Neural crest cell (in vitro differentiated cells): ENCODE measurements around the gene ATP6V0E2. TPM values are rescaled to one million over a fixed set of nuclear protein-coding genes. Genes with fewer than 3 reads are reported as not detected.
"Not testable (repeated sequence)": the region's sequence is repeated elsewhere in the genome, so short reads cannot be mapped to it uniquely, and the experiment has no call there.

Experiments used
- DNase-seq: peaks from one replicate; pipeline ENCODE4 v3.0.0; 2021; ENCODE audit warnings: low read depth, mixed read lengths, low spot score
- H3K27ac Mint-ChIP-seq: one replicate; pipeline ENCODE4 v1.8.0; 2021; ENCODE audit warnings: mild to moderate bottlenecking, mixed read lengths; ENCODE audit not compliant: unreplicated experiment
- H3K27me3 Mint-ChIP-seq: 2 replicates; pipeline ENCODE4 v1.8.0; 2021; ENCODE audit warnings: low read depth, mild to moderate bottlenecking, mixed read lengths
- H3K36me3 Mint-ChIP-seq: 2 replicates; pipeline ENCODE4 v1.8.0; 2021; ENCODE audit warnings: low read depth, mild to moderate bottlenecking, mixed read lengths
- H3K4me1 Mint-ChIP-seq: 2 replicates; pipeline ENCODE4 v1.8.0; 2021; ENCODE audit warnings: mixed read lengths
- H3K4me3 Mint-ChIP-seq: one replicate; pipeline ENCODE4 v1.8.0; 2021; ENCODE audit warnings: mild to moderate bottlenecking, mixed read lengths
- H3K9me3 Mint-ChIP-seq: 2 replicates; pipeline ENCODE4 v1.8.0; 2021; ENCODE audit warnings: mixed read lengths
- total RNA-seq: library from RNA; stranded (reverse); gene quantifications from 2 replicates; pipeline ENCODE4 v1.2.1, GENCODE V29; 2021
- TF ChIP-seq, protein P1 (sequence below): fragments of 200-600 bp; sonication (generic); conservative IDR thresholded peaks from 2 replicates; pipeline ENCODE4 v1.5.0; 2021; ENCODE audit warnings: antibody characterized with exemption, mild to moderate bottlenecking

Gene ATP6V0E2
- total RNA-seq, 1 donor from 2014 or later, result 87.4 TPM

DNA sequence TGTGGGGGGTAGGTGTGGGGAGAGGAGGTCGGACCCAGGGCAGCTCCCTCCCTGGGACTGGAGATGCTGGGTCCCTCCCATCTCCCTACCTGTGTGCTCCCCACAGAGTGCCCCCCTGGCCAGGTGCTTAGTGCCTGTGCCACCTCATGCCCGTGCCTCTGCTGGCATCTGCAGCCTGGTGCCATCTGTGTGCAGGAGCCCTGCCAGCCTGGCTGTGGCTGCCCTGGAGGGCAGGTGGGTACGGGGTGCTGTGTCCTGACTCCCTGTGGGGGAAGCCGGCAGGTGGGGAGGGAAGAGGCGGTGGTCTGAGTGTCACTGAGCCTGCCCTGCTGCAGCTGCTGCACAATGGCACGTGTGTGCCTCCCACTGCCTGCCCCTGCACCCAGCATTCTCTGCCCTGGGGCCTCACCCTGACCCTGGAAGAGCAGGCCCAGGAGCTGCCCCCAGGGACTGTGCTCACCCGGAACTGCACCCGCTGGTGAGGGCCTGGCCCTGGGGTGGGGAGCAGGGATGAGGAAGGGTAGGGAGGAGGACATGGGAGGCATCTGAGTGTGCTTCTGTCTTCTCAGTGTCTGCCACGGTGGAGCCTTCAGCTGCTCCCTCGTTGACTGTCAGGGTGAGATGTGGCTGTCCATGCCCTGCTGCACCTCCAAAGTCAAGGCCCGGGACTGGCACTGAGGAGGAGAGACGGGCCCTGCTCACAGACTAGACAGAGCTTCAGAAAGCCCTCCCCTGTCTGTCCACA is 47.3 kb upstream of the ATP6V0E2 start:
- H3K27me3 Mint-ChIP-seq, result peaks cover 8% of the 10 kb centered on the region
- H3K4me1 Mint-ChIP-seq, result no peaks in the 10 kb centered on the region
- no peaks in the 10 kb centered on the region for H3K36me3 Mint-ChIP-seq
- DNase-seq, result no peak
- no peak overlapping the region for H3K4me3 Mint-ChIP-seq
- H3K27ac Mint-ChIP-seq, result no peak overlapping the region
- TF ChIP-seq, protein P1, sequence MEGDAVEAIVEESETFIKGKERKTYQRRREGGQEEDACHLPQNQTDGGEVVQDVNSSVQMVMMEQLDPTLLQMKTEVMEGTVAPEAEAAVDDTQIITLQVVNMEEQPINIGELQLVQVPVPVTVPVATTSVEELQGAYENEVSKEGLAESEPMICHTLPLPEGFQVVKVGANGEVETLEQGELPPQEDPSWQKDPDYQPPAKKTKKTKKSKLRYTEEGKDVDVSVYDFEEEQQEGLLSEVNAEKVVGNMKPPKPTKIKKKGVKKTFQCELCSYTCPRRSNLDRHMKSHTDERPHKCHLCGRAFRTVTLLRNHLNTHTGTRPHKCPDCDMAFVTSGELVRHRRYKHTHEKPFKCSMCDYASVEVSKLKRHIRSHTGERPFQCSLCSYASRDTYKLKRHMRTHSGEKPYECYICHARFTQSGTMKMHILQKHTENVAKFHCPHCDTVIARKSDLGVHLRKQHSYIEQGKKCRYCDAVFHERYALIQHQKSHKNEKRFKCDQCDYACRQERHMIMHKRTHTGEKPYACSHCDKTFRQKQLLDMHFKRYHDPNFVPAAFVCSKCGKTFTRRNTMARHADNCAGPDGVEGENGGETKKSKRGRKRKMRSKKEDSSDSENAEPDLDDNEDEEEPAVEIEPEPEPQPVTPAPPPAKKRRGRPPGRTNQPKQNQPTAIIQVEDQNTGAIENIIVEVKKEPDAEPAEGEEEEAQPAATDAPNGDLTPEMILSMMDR, result no peak
- H3K9me3 Mint-ChIP-seq, result no peaks in the 10 kb centered on the region

DNA sequence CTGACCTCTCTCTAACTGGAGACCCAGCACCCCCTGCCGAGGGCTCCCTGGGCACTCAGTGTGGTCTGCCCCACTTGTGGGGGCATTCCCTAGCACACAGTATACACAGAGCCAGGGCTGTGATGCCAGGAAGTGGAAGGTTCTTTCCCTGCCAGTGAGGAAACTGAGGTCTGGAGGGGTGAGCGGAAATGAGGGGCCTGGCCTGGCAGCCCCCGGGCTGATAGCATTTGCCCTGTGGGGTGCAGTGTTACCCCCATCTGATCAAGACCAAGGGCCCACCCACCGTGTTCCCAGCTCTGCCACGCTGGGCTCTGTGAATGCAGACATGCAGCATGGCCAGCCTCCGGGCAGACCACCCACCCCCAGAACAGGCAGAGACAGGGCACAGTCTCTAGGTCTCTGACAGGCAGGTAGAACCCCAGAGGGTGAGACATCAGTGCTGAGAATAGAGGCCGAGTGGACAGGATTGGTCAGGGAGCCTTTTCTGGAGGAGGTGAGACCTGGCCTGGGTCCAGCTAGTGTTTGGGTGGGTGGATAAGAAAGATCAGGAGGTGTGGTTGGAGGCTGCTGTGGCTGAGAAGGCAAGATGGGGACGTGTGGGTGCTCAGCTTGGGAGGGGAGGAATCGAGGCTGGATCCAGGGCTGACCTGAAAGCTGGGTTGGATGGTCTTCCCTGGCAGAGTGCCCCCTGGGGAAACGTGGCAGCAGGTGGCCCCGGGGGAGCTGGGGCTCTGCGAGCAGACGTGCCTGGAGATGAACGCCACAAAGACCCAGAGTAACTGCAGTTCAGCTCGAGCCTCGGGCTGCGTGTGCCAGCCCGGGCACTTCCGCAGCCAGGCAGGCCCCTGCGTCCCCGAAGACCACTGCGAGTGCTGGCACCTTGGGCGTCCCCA is 46.4 kb upstream of the ATP6V0E2 start:
- Mint-ChIP-seq H3K9me3 (no peaks in the 10 kb centered on the region), H3K36me3 (no peaks in the 10 kb centered on the region), H3K27ac (no peak overlapping the region), H3K4me3 (no peak overlapping the region), H3K27me3 (peaks cover 15% of the 10 kb centered on the region), H3K4me1 (no peaks in the 10 kb centered on the region)
- TF ChIP-seq, protein P1, result no peak
- DNase-seq, result no peak

DNA sequence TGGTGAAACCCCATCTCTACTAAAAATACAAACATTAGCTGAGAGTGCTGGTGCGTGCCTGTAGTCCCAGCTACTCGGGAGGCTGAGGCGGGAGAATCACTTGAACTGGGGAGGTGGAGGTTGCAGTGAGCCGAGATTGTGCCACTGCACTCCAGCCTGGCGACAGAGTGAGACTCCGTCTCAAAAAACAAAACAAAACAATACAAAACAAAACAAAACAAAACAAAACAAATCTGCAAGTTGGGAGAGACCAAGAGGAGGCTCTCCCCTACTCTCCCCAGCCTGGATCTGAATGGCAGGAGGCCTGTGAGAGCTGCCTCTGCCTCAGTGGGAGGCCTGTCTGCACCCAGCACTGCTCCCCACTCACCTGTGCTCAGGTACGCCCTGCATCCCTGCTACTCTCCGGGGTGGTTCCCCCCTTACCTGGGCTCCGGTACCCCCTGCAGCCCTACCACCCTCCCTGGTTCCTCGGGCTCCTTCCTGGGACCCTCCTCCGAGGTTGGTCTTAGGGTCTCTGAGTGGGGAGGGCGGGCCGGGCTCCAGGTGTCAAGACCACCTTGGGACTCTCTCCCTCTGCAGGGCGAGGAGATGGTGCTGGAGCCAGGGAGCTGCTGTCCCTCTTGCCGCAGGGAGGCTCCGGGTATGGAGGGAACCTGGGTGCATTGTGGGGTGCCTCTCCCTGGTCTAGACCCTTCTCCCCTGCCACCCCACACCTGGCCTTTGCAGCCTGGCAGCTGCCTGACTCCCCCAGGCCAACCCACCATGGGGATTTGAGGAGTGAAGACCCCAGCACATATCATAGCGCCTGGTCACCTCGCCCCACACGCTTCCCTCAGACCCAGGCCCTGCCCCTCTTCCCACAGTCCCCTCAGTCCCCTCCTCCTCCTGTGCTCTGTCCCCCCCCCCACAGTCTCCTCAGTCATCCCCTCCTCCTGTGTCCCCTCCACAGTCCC is 45.1 kb upstream of the ATP6V0E2 start:
- DNase-seq, result no peak
- H3K27ac Mint-ChIP-seq, result no peak overlapping the region
- H3K36me3 Mint-ChIP-seq, result no peaks in the 10 kb centered on the region
- peaks cover 28% of the 10 kb centered on the region for H3K27me3 Mint-ChIP-seq
- H3K4me3 Mint-ChIP-seq, result no peak overlapping the region
- no peaks in the 10 kb centered on the region for H3K4me1 Mint-ChIP-seq
- TF ChIP-seq, protein P1, result no peak
- no peaks in the 10 kb centered on the region for H3K9me3 Mint-ChIP-seq

DNA sequence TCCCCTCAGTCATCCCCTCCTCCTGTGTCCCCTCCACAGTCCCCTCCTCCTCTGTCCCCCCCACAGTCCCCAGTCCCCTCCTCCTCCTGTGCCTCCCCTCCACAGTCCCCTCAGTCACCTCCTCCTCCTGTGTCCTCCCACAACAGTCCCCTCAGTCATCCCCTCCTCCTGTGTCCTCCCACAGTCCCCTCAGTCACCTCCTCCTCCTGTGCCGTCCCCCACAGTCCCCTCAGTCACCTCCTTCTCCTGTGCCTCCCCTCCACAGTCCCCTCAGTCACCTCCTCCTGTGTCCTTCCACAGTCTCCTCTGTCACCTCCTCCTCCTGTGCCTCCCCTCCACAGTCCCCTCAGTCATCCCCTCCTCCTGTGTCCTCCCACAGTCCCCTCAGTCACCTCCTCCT is 43.2 kb upstream of the ATP6V0E2 start:
- DNase-seq, H3K9me3 Mint-ChIP-seq, H3K4me3 Mint-ChIP-seq, H3K27ac Mint-ChIP-seq, H3K4me1 Mint-ChIP-seq, H3K36me3 Mint-ChIP-seq: not testable (repeated sequence)
- H3K27me3 Mint-ChIP-seq, result peaks cover 44% of the 10 kb centered on the region

DNA sequence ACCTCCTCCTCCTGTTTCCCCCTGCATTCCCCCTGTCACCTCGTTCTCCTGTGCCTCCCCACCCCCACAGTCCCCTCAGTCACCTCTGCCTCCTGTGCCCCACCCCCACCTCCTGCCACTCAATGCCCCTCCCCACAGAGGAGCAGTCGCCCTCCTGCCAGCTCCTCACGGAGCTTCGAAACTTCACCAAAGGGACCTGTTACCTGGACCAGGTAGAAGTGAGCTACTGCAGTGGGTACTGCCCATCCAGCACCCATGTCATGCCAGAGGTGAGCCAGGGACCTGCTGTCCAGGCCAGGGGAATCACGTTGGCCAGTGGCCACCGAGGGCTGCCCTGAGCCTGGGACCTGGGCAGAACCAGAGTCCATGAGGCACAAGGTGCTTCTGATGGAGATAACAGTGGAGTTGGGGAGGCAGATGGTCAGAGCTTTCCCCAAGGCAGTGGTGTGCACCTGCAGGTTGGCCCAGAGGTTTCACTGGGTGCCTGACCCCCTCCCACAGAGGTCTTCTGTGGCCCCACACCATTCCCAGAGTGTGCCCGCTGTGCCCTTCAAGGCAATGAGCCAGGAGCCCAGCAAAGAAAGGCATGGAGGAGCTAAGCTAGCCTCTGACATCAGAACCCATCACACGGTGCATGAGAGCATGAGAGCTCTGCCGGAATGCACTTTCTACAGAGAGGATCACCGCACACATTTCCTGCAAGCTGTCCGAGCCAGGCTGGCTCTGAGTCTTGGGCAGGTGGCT is 42.6 kb upstream of the ATP6V0E2 start:
- H3K9me3 Mint-ChIP-seq, result no peaks in the 10 kb centered on the region
- no peaks in the 10 kb centered on the region for H3K36me3 Mint-ChIP-seq

More for the DNA sequence above, 42.6 kb upstream of the ATP6V0E2 start:
- H3K27ac Mint-ChIP-seq, result no peak overlapping the region
- TF ChIP-seq, protein P1, result no peak
- no peak overlapping the region for H3K4me3 Mint-ChIP-seq
- H3K27me3 Mint-ChIP-seq, result peaks cover 50% of the 10 kb centered on the region
- H3K4me1 Mint-ChIP-seq, result no peaks in the 10 kb centered on the region
- no peak for DNase-seq
